Measurements from ENCODE around the gene MCTP1.
"Not testable (repeated sequence)": the region's sequence is repeated elsewhere in the genome, so short reads cannot be mapped to it uniquely, and the experiment has no call there.

Gene MCTP1

DNA sequence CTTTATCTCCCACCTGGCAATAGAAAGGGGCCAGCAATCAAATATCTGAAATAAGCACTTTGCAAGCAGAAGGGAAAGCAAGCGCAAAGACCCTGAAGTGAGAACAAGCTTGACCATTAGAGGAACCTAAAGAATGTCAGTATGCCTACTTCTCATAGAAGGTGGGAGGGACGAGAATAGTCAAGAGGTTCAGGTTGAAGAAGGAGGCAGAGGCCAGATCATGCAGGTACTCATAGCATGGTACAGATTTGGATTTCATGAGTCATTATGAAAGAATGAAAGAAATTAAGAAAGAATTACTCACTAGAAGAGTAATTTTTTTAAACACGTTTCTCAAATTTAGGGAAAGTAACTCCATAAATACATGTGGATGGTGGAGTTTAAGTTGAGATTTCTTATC is 33.7 kb downstream of the MCTP1 start:
- DNase-seq: no peak

- DNase-seq: no peak
Observed at GRCh38 chr5:95244479-95244878, 40.4 kb downstream of the MCTP1 start.

GRCh38 chr5:95241635-95242034 is 43.3 kb downstream of the MCTP1 start:
- DNase-seq: no peak

DNA sequence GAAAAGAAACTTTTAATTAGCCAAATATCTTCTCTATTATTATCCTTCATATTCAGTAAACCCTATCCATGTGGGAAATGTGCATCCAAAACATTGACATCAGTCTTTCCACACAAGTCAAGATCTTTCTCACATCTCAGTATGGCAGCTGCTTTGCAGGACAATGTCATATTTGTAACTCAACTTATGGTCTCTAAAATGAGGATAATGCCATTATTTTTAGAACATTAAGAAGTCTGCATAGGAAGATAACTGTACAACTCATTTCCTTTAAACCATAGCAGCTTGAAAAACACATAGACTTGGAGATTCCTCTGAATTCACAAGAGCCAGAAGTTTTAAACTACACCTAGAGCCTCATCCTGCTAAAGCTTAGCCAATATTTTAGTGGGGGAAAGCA is 43.7 kb downstream of the MCTP1 start:
- no peak for DNase-seq

GRCh38 chr5:95238560-95239325 is 46.2 kb downstream of the MCTP1 start:
- no peak for DNase-seq

DNA sequence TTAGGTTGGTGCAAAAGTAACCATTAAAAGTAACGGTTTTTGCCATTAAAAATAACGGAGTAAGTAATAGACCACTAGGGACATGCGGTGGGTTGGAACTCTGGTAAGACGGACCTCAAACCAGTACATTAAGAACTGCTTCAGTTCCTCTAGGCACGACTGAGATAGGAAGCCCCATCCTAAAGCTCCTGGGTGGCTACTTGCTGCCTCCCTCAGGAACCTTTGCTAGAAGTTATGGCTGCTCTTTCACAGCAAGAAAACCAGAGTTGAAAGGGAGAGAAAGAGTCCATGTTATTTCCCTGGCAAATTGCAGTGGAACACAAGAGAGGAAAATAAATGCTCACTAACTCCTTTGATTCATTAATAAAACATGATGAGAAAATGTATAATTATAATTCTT is 47.6 kb downstream of the MCTP1 start:
- DNase-seq: no peak

GRCh38 chr5:95235439-95235982 is 49.4 kb downstream of the MCTP1 start:
- DNase-seq: no peak

DNA sequence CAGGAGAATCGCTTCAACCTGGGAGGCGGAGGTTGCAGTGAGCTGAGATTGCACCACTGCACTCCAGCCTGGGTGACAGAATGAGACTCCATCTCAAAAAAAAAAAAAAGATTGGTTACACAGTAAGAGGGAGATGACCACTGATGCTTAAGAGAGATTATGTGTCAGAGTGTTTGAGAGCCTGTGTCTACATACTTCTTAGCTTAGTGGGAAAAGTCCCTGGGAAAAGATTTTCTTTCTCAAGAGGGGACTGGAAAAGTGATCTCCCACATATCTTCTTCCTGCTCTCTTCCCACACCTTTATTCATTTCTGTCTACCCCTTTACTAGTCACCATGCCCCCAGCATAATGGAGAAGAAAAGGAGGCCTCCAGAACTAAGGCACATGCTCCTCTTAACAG is 55.2 kb downstream of the MCTP1 start:
- no peak for DNase-seq

DNA sequence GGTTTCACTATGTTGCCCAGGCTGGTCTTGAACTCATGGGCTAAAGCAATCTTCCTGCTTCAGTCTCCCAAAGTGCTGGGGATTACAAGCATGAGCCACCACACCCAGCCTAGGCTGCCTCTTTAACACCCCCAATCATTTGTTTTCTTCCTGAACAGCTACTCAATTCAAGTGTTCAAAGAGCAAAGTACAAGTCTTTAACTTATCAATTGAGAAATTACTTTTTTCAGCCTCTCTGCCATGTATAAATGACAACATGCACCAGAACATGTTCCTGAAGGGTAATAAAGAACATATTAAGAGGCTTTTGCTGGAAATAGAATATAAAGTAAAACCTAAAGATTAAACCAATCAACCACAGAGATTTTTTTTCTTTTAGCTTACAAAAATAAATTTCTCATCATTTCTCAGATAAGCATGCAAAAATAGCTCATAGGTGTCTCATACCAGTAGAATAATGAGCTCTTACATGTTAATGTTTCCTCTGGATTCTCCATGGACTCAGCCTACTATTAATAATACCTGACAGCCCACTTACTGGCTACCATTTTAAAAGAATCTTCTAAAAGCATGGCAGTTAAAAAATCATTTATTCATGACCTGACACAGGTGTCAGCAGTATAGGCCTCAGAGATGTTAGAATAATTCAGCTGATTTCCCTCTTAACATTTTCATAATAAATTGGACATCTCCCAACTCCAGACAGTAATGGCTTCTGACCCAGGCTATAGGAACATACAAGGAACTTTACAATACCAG is 60.0 kb downstream of the MCTP1 start:
- DNase-seq: no peak

GRCh38 chr5:95223566-95224258 is 61.2 kb downstream of the MCTP1 start:
- DNase-seq: no peak

DNA sequence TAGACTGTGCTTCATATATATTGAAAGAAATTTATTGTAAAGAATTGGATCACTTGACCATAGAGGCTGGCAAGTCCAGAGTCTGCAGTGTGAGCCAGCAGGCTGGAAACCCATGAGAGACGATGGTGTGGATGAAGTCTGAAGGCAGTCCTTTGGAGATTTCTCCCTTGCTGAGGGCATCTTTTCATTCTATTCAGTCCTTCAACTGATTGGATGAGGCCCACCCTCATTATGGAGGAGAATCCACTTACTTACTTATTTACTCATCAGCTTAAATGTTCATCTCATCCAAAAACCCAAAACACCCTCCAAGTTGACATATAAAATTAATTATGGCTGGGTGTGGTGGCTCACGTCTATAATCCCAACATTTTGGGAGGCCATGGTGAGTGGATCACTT is 62.1 kb downstream of the MCTP1 start:
- no peak for DNase-seq

- DNase-seq: no peak
Observed at GRCh38 chr5:95221234-95221633, 63.7 kb downstream of the MCTP1 start.

DNA sequence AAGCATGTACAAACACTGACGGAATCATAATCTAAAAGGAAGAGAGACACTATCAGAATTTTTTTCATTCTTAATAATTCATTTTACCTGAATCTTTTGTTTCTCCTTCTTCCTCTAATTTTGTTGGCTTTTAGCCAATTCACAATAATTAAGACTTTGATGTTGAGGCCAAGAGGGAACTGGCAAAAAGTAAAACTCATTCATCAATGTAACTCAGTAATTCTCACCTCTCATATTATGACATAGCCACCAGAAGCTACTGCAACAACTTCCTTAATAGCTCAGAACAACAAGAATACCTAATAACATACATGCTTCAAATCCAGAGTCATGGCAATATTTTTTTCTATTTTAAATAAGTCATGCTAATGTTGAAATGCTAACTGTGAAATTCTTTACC is 64.5 kb downstream of the MCTP1 start:
- DNase-seq: no peak

- no peak for DNase-seq
Observed at GRCh38 chr5:95219411-95219810, 65.5 kb downstream of the MCTP1 start.

DNA sequence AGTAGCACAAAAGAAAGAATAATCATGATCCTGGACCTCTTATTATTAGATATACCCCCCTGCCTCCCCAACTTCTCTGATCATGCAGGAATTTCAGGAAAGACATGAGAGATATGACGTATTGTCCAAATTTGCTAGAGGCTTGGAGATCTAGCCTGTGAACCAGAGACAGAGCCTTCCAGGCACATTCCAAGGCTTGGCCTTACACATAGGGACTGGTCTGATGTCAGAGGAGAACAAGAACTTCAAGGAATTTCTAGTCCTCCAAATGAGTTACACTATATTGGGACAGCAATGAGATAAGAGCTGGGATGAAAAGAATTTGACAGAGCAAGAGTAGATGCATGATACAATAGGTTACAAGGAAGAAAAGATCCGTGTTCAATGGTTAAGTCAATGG is 67.0 kb downstream of the MCTP1 start:
- no peak for DNase-seq

- no peak for DNase-seq
Observed at GRCh38 chr5:95217351-95217750, 67.5 kb downstream of the MCTP1 start.

DNA sequence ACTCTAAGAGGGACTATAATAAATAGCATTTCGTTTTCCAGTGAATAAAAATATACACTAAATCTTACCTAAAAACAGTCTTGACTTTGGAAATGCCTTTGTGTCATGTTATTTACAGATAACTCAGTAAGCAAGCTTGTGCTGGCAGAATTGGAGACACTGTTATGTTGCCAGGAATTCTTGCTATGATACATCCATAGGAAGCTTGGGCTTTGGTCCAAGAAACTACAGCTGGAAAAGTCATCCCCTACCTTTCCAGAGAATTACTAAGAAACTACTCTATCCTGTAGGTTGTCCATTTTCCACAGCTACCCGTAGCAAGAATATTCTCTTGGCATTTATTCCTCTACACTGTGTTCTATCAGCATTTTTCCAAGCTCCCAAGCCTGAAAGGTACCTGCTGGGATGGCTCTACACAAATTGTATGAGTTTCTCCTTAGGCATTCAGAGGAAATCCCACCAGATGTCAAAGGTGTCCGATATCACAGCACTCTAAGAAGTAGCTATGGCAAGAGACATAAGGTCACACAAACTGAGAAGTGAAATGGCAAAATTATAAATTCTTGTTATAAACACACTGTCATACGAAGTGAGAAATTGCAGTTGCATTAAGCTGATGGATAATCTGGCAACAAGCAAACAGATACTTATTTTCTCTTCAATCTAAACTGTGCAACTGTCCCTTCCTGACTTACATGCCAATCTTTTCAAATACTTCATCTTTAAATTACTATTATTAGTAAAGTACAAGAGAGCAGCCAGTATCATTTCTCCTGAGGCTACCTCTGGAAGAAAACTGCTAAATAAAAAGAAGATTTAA is 68.5 kb downstream of the MCTP1 start:
- no peak for DNase-seq

- DNase-seq: not testable (repeated sequence)
Observed at GRCh38 chr5:95207811-95208210, 77.1 kb downstream of the MCTP1 start.

DNA sequence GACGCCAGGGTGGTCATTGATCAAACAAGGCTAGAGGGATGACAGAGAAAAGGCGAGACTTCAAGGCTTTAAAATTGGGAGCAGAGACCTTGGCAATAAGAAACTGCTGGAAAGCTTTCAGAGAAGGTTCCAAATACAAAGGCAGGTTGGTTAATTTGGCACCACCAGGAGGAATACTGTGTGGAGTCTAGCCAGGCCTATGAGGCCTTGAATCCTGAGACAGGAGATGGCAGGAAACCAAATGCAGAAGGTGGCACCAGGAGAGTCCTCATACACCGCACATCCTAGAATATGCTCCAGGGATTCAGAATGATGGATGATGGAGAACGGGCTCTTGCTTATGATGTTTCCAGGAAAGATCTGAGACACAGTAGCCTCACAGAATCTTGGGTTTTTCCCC is 90.0 kb downstream of the MCTP1 start:
- DNase-seq: no peak

DNA sequence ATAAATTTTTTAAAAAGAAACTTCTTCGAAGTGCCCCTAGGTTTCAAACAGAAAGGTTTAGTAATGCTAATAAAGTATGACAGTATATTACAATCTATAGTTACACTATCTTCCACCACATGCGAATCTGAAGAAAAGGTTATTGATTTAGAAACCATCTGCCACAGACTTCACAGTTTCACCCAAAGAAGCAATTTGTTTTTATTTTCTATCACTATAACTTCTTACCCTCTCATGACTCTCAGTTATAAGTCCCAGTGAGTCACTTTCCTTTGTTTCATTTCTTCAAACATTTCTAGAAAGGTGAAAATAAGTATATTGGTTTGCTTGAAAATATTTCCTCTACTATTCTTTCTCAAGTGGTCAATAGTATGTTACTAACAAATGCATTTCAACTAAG is 93.6 kb downstream of the MCTP1 start:
- no peak for DNase-seq

DNA sequence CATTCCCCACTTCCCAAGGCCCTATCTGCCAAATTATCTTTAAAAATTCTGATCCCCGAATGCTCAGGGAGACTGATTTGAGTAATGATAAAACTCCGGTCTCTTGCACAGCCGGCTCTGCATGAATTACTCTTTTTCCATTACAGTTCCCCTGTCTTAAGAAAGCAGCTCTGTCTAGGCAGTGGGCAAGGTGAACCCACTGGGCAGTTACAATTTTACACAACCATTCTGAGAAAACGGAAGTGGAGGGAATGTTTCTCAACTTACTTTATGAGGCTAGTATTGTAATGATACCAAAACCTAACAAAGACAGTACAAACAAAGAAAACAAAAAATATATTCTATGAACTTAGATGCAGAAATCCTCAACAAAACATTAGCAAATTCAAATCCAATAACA is 100.0 kb downstream of the MCTP1 start:
- no peak for DNase-seq

GRCh38 chr5:95181644-95182043 is 103.2 kb downstream of the MCTP1 start:
- DNase-seq: no peak
